ENCODE data around the gene PARS2. TPM values are rescaled to one million over a fixed set of nuclear protein-coding genes. Genes with fewer than 3 reads are reported as not detected.

Gene PARS2
- 1 to 10 TPM; 6.4 to 8.7 (median 7.2) TPM for total RNA-seq
- long read RNA-seq, donor 1, transcript PARS2-201 (2 exons, 2,347 nt): major isoform, 18 of 21 reads
- long read RNA-seq, donor 1, partial matches to known transcripts: 1 of 21 reads
- long read RNA-seq, donor 1, other reads (novel, unspliced or antisense): 2 of 21 reads
- long read RNA-seq, donor 2, transcript PARS2-201 (2 exons, 2,347 nt): major isoform, 6 of 7 reads
- long read RNA-seq, donor 2, partial matches to known transcripts: 0 of 7 reads
- long read RNA-seq, donor 2, other reads (novel, unspliced or antisense): 1 of 7 reads

GRCh38 chr1:54764133-54764921 is at the start of gene PARS2:
PARS2 (minus strand) TSS chr1:54764523; CDS start chr1:54759161, 5,362 bp downstream.
- peaks cover 7% of the 10 kb centered on the region for H3K4me1 ChIP-seq (ENCODE audit: low read depth)
- H3K4me3 ChIP-seq: peak within 1 kb of the TSS; percentile 65
- no peak for TF ChIP-seq CTCF (IDR thresholded peaks at IDR 0.05)
- intact Hi-C loops (cut with DNase I, micrococcal nuclease): no loop called here
- no peaks in the 10 kb centered on the region for H3K9me3 ChIP-seq
- DNase-seq (peak; percentile 97 to 98 (median 98)), ATAC-seq (peak; percentile 97)
- peaks cover 3% of the 10 kb centered on the region for H3K36me3 ChIP-seq (ENCODE audit: low read depth)

GRCh38 chr1:54814126-54814498 is 49.8 kb upstream of the PARS2 start:
- DNase-seq: peak in 2 of 3 donors; percentile 82 to 84
- Histone ChIP-seq H3K9me3 (no peaks in the 10 kb centered on the region), H3K4me3 (no peak overlapping the region), H3K4me1 (ENCODE audit: low read depth) (peaks cover 10% of the 10 kb centered on the region), H3K36me3 (ENCODE audit: low read depth) (no peaks in the 10 kb centered on the region)
- intact Hi-C loops (cut with DNase I, micrococcal nuclease): loop anchor here in 1 of 2 donors (5.0 kb wide), 1 partner anchor 142 kb away; no protein-coding TSS in a partner anchor
- no peak for TF ChIP-seq CTCF (IDR thresholded peaks at IDR 0.05)
- ATAC-seq: peak; percentile 72

- no peaks in the 10 kb centered on the region for H3K9me3 ChIP-seq
- H3K36me3 ChIP-seq (ENCODE audit: low read depth): no peaks in the 10 kb centered on the region
- DNase-seq (peak in 2 of 3 donors; percentile 62), ATAC-seq (no peak)
- TF ChIP-seq CTCF (IDR thresholded peaks at IDR 0.05): no peak
- intact Hi-C loops (cut with DNase I, micrococcal nuclease): loop anchor here in 1 of 2 donors (5.0 kb wide), 1 partner anchor 141 kb away; no protein-coding TSS in a partner anchor
- no peak overlapping the region for H3K4me3 ChIP-seq
- H3K4me1 ChIP-seq (ENCODE audit: low read depth): peaks cover 10% of the 10 kb centered on the region
These were observed 49.3 kb upstream of the PARS2 start for GRCh38 chr1:54813485-54814125.

- ATAC-seq (no peak), DNase-seq (no peak)
- Histone ChIP-seq H3K4me1 (ENCODE audit: low read depth) (peaks cover 10% of the 10 kb centered on the region), H3K4me3 (no peak overlapping the region), H3K36me3 (ENCODE audit: low read depth) (no peaks in the 10 kb centered on the region), H3K9me3 (no peaks in the 10 kb centered on the region)
- intact Hi-C loops (cut with DNase I, micrococcal nuclease): loop anchor here in 1 of 2 donors (5.0 kb wide), 1 partner anchor 141 kb away; no protein-coding TSS in a partner anchor
- no peak for TF ChIP-seq CTCF (IDR thresholded peaks at IDR 0.05)
These were observed 48.6 kb upstream of the PARS2 start for GRCh38 chr1:54812801-54813484.
